HG02610 (cell line): ENCODE results near the gene ODAPH.
"Not testable (repeated sequence)": the region's sequence is repeated elsewhere in the genome, so short reads cannot be mapped to it uniquely, and the experiment has no call there.

ENCODE experiments used
- ATAC-seq: cut with Tn5 transposase; IDR thresholded peaks from one replicate; pipeline ENCODE4 v1.9.1; 2021; ENCODE audit warnings: mild to moderate bottlenecking, moderate library complexity; ENCODE audit not compliant: unreplicated experiment

The ODAPH gene, protein sequence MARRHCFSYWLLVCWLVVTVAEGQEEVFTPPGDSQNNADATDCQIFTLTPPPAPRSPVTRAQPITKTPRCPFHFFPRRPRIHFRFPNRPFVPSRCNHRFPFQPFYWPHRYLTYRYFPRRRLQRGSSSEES

DNA sequence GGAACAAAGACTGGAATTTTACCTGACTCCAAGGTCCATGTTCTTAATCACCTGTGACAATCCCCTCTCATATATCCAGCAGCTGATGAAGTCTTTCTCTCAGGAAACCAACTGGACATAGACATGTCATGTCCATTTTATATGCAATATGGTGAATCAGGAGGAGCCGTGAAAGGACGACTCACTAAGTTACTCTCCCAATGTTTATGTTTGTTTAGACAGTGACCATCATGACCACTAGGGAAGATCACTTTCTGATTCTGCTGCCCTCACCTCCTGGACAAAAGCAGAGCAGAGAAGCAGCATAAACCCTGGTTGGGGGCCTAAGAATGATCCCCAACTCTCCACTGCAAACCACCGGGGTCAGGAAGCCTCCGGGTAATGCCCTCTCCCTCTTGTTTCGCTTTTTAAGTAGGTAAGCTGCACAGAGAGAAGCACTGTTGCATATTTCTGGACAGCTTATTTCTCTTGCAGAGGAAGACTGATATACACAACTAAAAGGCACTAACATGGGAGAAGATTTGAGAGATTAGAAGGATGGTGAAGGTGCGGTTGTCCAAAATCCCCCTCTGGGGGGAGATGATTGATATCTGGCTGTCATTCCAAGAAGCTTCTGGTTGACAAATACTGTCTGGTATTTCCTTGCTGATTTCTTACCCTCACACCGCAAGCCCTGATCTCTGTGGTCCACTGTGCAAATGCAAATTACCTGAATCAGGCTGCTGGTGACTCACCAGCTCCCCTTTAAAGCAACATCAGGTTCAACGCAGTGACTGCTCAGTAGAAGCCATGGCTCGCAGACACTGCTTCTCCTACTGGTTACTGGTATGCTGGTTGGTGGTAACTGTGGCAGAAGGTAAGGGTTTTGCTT, at the start of gene ODAPH:
Gene ODAPH (plus strand): TSS at position 773 of the 871 bp plus-strand sequence. CDS start 17 bp downstream, at position 790.
- peak; percentile 97 for ATAC-seq

DNA sequence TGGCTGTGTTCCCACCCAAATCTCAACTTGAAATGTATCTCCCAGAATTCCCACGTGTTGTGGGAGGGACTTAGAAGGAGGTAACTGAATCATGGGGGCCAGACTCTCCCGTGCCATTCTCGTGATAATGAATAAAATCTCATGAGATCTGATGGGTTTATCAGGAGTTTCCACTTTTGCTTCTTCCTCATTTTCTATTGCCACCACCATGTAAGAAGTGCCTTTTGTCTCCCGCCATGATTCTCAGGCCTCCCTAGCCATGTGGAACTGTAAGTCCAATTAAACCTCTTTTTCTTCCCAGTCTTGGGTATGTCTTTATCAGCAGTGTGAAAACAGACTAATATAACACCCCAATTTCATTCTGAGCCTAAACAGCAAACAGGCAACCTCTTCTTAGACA, 46.3 kb upstream of the ODAPH start:
- ATAC-seq = not testable (repeated sequence)

DNA sequence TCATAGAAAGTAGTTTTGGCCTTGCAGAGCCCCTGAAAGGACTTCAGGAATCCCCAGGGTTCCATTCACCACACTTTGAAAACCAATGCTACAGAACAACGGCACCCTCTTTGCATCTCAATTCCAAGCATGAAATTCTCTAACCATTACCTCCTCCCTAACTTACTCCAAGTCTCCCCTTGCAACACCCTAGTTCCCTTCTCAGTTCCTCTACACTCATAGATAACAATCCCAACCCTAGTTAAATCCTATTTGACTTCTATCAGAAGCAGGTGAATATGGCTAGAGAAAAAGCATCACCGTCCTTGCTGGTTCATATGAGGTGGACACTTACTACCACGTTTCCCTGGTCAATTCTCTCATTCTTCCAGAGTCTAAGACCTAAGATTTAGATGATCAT, 44.0 kb upstream of the ODAPH start:
- no peak for ATAC-seq

DNA sequence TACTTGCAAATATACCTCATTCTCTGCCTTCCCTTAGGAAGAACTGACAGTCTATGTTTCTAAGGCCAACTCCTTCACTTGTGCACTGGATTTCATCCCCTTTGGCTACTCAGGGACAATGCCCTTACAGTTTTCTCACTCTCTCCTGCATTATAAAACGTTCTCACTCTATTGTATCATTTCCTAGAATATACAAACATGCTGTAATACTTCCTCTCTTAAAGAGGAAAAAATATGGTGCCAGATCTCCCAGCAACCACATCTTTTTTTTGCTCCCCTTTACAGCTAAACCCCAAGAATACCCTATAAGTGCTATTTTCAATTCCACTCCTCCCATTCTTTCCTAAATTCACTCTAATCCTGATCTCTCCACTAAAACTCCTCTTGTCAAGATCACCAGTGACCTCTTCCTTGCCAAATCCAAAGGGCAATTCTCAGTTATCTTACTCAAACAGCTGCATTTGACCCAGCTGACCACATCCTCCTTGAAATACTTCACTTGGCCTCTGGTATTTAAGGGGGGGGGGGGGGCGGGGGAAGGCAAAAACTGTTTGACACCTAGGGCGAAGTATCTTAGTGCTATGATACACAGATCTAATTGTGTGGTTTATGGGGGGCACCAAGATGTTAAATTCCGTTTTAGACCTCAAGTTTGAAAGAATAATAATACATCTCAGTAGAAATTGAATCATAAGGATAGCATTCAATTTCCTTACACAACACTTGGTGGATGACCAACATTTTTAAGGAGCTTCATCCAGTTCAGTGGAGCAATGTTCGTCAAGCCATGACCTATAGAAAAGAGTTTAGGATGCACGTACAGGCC, 43.3 kb upstream of the ODAPH start:
- ATAC-seq = no peak

DNA sequence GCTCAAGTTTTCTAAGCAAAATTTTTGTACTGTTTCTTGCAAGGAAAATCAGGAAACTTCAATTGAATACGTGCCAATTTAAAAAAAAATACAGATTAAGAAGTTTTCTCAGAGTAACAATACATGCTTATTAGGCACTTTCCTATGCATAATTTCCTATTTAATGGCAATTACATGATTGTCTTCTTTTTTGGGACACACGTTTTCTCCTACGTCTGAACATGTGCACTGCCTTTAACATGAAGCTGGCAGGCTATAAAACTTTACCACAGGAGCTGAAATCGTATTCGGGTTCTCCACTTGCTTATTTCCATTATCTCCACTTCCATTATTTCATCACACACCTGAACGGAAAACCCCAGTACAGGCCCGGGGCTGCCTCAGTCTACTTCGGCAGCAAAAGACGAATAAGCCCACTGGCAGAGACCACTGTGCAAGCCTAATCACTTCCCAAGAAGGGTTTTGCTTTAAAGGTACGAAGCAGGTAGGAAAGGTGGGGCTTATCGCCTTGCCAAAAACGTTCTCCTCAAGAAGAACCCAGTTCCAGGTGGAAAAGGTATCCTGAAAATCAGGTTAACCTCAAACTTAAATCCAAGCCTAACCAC, 42.2 kb upstream of the ODAPH start:
- ATAC-seq = no peak

DNA sequence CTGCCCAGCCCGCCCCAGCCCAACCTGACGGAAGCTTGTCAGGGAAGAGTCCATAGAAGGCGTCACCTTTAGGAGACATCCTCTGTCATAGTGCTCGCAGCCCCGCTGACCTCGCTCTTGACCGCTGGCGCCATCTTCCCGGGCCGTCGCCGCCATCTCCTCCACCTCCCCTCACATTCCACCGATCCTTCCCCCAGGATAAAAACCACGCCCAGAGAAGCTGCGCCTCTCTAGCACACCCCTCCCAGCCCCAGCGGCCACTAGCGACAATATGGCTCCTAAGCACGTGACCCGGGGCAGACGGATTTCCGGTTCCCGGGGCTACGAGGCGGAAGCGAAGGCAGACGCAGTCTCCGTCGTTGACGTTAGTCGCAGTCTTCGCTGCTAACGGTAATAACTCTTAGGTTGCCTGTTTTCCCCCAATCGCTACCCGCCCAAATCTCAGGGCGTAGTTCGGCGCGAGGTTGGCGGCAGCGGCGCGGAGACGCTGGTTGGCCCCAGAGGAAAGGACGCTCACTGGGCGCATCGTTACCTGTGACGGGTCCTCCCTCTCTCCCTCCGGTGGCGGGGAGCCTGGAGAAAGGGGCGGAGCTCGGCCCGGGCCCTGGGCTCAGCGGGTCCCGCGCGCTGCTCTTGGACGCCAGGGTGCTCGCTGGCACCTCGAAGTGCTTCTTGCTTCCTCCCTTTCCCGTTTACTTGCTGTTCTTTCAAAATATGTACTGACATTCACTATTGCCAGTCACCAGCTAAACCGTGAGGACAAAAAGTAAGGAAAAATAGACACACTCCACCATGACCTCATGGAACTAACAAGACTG, 41.5 kb upstream of the ODAPH start, which contains the start of the genes RCHY1 and THAP6:
Gene RCHY1 (minus strand): TSS at position 273 of the 818 bp plus-strand sequence. CDS start 117 bp downstream, at position 156.
Gene THAP6 (plus strand): TSS at position 343 of the 818 bp plus-strand sequence. CDS start 980 bp downstream, outside the sequence.
- ATAC-seq = peak; percentile 93

DNA sequence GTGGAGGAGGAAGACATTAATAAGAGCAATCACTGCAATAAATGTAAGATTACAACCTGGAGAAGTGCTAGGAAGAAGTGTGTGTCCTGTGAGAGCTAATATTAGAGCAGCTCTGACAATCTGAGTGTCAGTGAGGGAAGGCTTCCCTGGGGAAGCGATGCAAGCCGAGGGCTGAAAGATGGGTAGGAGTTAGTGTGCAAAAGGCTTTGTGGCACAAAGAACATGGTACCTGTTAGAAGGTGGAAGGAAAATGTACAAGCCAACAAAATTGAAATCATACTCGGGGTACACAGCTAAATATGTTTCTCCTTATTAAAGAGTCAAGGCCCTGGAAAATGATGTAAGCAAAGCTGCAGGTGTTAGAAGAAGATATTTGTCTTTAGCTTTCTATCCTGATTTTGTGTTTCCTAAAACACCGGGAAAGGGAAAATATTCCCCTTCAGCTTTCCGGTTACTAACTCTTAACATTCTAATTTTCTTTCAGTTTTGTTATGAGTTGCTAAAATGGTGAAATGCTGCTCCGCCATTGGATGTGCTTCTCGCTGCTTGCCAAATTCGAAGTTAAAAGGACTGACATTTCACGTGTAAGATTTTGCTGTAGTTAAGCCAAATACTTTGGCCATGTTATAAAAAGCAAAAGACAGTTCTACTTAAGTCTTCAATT, 40.8 kb upstream of the ODAPH start:
- ATAC-seq = peak; percentile 1

DNA sequence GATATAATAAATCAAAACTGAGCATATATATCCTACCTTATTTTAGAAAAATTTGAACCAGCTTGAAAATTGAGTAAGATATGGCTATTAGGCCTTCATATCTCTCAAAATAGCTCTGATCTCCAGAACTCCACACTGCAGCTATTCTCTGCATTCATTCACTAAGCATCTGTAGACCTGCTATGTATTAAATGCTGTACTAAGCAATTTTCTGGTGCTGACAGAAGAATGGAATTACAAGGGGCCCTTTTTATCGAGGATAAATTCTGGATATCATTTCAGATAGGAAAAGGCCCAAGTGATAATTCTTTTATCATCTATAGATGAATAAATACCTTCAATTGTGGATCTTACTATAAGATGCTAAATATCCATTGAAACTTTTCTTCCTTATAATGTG, 39.7 kb upstream of the ODAPH start:
- ATAC-seq = no peak

DNA sequence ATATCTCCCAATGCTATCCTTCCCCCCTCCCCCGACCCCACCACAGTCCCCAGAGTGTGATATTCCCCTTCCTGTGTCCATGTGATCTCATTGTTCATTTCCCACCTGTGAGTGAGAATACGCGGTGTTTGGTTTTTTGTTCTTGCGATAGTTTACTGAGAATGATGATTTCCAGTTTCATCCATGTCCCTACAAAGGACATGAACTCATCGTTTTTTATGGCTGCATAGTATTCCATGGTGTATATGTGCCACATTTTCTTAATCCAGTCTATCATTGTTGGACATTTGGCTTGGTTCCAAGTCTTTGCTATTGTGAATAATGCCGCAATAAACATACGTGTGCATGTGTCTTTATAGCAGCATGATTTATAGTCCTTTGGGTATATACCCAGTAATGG, 36.4 kb upstream of the ODAPH start:
- ATAC-seq = not testable (repeated sequence)

DNA sequence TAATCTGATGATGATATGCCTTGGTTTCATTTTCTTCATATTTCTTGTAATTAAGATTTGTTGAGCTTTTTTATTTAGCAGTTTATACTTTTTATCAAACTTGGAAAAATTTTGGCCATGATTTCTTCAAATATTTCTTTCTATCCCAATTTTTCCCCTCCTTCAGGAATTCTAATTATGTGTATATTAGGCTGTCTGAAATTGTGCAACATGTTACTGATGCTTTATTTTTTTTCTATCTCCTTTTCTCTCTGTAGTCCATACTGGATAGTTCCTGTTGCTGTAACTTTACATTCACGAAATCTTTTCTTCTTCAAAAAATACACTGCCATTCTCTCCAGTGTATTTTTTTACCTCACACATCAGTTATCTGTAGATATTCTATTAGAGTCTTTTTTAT, 30.8 kb upstream of the ODAPH start:
- no peak for ATAC-seq

DNA sequence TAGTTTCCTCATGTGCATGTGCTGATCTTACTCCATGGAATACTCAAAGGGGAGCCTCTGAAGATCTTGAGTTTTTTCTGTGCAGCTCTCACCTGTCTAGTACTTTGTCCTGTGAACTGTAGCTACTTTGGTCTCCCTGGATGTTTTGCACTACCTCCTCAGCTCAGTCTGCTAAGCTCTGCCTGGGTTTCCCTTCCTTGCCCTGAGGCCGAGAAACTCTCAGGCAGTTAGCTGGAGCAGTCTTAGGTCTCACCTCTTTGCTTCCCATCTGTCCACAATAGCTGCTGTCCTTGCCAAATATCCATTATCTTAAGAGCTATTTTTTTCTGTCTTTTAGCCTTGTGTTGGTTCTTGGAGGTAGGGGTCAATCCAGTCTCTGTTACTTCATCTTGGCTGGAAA, 30.0 kb upstream of the ODAPH start:
- ATAC-seq = no peak

DNA sequence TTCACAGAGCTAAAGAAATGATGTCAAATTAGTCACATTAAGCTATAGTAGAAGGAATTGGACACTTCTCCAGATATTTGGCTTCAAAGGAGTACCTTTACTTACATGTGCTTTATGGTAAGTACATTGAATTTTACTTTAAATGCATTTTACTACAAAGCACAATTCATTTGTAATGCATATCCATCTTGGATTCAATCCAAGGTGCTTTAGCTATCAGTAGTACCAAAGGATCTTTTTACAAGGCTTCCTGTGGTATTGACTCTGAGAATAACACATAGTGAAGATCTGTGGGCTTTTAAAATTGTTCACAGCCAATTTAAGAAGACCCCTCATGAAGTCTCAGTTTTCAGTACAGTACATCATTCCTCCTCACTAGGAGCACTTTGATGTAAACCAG, 28.4 kb upstream of the ODAPH start:
- no peak for ATAC-seq

DNA sequence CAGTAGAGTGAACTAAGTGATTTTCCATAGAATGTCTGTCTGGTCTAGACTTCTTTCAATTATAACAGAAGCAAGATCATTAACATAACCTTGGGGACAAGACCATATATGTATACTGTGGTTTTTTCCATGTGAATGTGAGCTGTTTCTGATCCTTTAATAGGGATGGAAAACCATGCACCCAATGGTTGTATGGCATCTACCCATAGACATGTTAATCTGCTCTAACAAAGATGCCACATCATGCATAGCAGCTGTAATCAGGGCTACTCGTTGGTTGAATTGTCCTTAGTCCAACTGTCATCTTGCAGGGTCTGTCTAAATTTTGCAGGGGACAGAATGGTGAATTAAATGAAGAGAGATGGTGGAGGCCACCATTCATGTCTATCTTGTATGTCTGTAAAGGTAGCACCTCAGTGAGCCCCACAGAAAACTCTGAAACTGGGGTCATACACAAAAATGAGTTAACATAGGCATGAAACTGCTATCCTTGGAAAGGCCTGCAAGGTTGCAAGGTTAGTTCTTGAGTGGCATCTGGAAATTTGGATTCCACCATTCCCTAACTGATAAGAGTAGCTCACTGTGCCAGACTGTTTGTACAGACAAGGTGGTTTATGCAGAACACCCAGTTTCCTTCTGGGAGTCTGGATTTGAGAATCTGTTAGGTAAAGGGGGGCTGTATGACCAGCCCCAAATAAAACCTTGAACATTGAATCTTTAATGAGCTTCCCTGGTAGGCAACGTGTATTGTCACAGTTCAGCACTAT, 25.1 kb upstream of the ODAPH start:
- no peak for ATAC-seq

DNA sequence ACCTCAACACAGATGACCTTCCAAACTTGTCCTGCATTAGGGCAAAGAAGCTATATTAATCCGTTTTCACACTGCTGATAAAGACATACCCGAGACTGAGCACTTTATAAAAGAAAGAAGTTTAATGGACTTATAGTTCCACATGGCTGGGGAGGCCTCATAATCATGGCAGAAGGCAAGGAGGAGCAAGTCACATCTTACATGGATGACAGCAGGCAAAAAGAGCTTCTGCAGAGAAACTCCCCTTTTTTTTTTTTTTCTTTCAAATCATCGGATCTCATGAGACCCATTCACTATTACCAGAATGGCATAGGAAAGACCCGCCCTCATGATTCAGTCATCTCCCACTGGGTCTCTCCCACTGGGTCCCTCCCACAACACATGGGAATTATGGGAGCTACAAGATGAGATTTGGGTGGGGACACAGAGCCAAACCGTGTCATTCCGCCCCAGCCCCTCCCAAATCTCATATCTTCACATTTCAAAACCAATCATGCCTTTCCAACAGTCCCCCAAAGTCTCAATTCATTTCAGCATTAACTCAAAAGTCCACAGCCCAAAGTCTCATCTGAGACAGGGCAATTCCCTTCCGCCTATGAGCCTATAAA, 24.2 kb upstream of the ODAPH start:
- ATAC-seq = not testable (repeated sequence)

DNA sequence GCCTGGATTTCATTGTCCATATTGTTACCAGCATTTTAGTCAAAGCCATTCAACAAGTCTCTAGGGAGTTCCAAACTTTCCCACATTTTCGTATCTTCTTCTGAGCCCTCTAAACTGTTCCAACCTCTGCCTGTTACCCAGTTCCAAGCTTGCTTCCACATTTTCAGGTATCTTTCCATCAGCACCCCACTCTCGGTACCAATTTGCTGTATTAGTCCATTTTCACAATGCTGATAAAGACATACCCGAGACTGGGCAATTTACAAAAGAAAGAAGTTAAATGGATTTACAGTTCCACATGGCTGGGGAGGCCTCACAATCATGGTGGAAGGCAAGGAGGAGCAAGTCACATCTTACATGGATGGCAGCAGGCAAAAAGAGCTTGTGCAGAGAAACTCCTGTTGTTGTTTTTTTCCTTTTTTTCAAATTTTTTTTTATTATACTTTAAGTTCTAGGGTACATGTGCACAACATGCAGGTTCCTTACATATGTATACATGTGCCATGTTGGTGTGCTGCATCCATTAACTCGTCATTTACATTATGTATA, 22.5 kb upstream of the ODAPH start:
- ATAC-seq = not testable (repeated sequence)

DNA sequence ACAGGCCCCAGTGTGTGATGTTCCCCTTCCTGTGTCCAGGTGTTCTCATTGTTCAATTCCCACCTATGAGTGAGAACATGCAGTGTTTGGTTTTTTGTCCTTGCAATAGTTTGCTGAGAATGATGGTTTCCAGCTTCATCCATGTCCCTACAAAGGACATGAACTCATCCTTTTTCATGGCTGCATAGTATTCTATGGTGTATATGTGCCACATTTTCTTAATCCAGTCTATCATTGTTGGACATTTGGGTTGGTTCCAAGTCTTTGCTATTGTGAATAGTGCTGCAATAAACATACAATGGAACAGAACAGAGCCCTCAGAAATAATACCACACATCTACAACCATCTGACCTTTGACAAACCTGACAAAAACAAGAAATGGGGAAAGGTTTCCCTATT, 21.9 kb upstream of the ODAPH start:
- not testable (repeated sequence) for ATAC-seq

DNA sequence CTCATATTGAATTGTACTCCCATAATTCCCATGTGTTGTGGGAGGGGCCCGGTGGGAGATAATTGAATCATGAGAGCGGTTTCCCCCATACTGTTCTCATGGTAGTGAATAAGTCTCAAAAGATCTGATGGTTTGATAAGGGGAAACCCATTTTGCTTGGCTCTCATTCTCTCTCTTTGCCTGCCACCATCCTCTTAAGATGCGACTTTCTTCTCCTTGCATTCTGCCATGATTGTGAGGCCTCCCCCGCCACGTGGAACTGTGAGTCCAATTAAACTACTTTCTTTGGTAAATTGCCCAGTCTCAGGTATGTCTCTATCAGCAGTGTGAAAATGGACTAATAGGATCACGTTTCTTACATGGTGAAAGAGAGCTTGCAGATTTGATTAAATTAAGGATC, 18.6 kb upstream of the ODAPH start:
- not testable (repeated sequence) for ATAC-seq

DNA sequence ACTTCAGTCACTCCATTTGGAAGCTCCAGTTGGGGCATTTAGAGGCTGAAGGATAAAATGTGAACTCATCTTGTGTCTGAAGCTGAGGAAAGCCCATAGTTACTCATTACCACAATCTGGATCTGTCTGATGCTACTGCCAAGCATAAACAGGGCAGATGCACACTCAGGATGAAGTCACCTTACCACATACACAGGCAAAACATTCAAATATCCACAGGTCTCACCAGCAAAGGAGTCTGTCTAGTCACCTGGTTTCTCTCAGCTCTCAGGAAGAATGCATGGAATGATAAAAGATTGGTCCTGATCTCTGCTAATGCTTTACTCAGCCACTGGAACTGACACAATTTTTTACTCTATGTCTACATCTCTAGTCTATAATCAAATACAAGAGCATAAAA, 13.0 kb upstream of the ODAPH start:
- ATAC-seq = no peak
